Stimulated activated CD4-positive, alpha-beta T cell treated with anti-CD3 and anti-CD28 coated beads, Interleukin-4, amount 100 ng/mL, for 24 hours (primary cell): ENCODE data around the gene PAFAH1B1.
"Not testable (repeated sequence)": the region's sequence is repeated elsewhere in the genome, so short reads cannot be mapped to it uniquely, and the experiment has no call there.

Experiments used
- DNase-seq: peaks from one replicate; pipeline ENCODE4 v3.0.0-alpha.2; 2020

The PAFAH1B1 gene

GRCh38 chr17:2636169-2636930 is 42.9 kb downstream of the PAFAH1B1 start:
- no peak for DNase-seq

GRCh38 chr17:2637422-2637821 is 44.0 kb downstream of the PAFAH1B1 start:
- DNase-seq: no peak

DNA sequence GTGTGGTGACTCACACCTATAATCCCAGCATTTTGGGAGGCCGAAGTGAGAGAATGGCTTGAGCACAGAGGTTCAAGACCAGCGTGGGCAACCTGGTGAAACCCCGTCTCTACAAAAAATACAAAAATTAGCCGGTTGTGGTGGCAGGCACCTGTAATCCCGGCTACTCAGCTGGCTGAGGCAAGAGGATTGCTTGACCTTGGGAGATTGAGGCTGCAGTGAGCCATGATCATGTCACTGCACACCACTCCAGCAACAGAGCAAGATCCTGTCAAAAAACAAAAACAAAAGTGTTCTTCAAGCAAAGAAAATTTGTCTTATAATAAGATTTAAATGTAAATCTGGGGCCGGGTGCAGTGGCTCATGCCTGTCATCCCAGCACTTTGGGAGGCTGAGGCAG is 51.5 kb downstream of the PAFAH1B1 start:
- no peak for DNase-seq

DNA sequence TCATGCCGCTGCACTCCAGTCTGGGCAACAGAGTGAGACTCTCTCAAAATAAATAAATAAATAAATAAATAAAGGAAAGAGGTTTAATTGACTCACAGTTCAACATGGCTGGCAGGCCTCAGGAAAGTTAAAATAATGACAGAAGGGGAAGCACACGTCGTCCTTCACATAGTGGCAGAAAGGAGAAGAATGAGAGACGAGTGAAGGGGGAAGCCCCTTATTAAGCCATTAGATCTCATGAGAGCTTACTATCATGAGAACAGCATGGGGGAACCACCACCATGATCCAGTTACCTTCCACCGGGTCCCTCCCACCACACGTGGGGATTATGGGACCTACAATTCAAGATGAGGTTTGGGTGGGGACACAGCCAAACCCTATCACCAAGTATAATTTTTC is 54.5 kb downstream of the PAFAH1B1 start:
- no peak for DNase-seq

DNA sequence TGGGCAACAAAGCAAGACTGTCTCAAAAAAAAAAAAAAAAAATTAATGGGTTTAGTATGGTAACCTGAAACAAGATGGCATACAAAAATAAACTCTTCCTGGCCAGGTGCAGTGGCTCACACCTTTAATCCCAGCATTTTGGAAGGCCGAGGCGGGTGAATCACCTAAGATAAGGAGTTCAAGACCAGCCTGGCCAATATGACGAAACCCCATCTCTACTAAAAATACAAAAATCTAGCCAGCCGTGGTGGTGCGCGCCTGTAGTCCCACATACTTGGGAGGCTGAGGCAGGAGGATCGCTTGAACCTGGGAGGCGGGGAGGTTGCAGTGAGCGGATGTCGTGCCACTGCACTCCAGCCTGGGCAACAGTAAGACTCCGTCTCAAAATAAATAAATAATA is 55.7 kb downstream of the PAFAH1B1 start:
- no peak for DNase-seq

- not testable (repeated sequence) for DNase-seq
Measured at GRCh38 chr17:2652911-2653310, 59.5 kb downstream of the PAFAH1B1 start.

DNA sequence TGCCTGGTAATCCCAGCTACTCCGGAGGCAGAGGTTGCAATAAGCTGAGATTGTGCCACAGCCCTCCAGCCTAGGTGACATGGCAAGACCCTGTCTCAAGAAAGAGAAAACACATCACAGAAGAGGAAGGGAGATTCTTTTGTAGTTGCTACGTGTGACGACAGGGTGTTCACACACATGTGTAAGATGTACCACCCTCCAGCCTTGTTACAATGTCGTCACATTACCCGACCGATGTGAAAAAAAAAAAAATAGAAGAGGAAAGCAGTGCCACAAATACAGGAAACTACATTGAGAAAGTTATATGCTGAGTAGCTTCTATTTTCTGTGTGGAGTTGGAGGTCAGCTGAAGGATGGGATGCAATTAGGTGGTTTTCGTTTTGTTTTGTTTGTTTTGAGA is 62.1 kb downstream of the PAFAH1B1 start:
- no peak for DNase-seq

GRCh38 chr17:2656283-2656682 is 62.8 kb downstream of the PAFAH1B1 start:
- DNase-seq: no peak

GRCh38 chr17:2659337-2659736 is 65.9 kb downstream of the PAFAH1B1 start:
- not testable (repeated sequence) for DNase-seq

GRCh38 chr17:2660410-2660809 is 67.0 kb downstream of the PAFAH1B1 start:
- DNase-seq: not testable (repeated sequence)

- no peak for DNase-seq
Measured at GRCh38 chr17:2672026-2672425, 78.6 kb downstream of the PAFAH1B1 start.

- DNase-seq: not testable (repeated sequence)
Measured at GRCh38 chr17:2679247-2679646, 85.8 kb downstream of the PAFAH1B1 start.

DNA sequence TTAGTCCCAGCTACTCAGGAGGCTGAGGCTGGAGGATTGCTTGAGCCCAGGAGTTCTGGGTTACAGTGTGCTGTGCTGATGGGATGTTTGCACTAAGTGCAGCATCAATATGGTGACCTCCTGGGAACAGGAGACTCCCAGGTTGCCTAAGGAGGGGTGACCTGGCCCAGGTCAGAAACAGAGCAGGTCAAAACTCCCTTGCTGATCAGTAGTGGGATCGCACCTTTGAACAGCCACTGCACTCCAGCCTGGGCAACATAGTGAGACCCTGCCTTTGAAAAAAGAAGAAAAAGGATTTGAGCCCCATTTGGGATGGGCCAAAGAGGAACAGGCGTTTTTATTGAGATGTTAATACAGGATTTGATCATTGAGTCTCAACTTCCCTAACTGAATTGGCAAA is 87.5 kb downstream of the PAFAH1B1 start:
- no peak for DNase-seq

GRCh38 chr17:2681650-2682049 is 88.2 kb downstream of the PAFAH1B1 start:
- no peak for DNase-seq

DNA sequence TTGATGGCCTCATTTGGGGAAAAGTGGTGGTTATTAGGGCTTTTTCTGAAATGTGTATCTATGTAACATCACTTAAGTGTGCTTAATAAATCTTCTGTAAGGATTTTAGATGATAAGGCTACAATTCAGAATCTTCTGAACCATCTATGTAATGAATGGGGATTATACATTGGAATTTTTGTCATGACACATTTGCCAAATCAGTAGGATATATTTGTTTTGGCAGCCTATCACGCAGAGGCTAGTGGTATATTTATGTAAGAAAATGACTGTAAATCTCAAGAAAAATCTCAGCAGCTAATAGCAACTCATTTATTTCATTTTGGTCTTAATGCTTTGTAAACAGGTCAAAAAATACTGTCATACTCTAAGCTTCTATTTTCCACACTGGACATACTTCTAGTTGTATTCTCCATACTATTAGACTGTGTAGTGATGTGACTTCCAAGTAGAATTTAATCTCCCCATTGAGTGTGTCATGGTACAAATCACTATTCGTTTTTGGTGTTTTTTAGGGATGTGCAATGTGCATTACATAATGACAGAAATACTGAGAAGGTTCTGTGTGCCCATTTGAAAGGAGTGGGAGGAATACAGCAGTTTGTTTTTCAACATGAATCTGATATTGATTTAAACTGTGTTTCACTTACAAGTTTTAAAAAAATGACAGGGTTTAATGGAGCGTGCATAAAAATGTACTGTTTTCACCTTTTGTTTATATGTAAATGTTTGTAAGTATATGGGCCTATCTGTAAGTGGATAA is 88.9 kb downstream of the PAFAH1B1 start:
- DNase-seq: no peak

GRCh38 chr17:2683912-2684311 is 90.5 kb downstream of the PAFAH1B1 start:
- DNase-seq: no peak

DNA sequence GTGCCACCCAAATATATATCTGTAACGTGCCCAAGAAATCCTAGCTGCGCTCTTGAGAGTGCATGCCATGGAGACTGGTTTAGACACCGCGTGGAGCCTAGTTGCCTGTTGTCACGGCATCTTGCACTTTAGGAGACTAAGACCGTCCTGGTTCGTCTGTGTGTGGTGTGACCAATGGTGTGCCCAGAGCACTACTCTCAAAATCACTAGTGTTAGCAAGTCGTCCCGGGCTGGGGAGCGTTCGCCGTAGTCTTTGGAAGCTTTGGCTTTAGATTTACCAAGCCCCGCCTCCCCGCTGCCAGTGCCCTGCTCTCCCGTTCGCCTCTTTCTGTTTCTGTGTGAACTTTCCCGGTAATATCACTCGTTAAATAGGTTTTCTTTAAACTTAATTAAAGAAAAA is 91.1 kb downstream of the PAFAH1B1 start:
- DNase-seq: no peak

DNA sequence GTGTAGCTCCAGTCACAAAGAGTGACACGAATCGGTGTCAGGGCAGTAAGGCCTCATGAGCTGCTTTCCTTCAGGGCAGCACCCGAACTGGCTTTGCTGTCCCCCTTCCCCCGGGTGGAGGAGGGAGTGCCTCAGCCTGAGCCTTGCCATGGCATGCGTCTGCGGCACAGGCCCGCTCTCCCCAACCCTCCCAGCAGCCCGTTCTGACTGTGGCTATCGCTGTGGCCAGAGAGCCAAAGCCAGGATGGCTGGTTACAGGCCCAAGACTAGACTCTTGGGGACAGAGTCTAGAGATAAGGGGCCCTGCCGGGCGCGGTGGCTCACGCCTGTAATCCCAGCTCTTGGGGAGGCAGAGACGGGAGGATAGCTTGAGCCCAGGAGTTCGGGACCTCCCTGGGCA is 92.2 kb downstream of the PAFAH1B1 start:
- no peak for DNase-seq

DNA sequence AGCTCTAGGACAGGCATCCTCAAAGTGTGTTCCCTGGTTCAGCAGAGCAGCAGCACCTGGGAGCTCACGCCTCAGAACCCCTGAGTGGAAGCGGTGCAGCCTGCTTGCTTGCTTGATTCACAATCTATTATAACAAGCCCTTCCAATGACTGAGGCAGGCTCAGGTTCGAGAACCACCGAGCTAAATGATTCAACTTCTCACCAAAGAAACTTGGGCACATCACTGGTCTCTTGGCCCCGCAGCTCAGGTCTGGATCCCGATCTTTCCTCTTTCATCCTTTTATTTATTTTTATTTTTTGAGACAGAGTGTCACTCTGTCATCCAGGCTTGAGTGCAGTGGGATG is 93.6 kb downstream of the PAFAH1B1 start:
- no peak for DNase-seq

DNA sequence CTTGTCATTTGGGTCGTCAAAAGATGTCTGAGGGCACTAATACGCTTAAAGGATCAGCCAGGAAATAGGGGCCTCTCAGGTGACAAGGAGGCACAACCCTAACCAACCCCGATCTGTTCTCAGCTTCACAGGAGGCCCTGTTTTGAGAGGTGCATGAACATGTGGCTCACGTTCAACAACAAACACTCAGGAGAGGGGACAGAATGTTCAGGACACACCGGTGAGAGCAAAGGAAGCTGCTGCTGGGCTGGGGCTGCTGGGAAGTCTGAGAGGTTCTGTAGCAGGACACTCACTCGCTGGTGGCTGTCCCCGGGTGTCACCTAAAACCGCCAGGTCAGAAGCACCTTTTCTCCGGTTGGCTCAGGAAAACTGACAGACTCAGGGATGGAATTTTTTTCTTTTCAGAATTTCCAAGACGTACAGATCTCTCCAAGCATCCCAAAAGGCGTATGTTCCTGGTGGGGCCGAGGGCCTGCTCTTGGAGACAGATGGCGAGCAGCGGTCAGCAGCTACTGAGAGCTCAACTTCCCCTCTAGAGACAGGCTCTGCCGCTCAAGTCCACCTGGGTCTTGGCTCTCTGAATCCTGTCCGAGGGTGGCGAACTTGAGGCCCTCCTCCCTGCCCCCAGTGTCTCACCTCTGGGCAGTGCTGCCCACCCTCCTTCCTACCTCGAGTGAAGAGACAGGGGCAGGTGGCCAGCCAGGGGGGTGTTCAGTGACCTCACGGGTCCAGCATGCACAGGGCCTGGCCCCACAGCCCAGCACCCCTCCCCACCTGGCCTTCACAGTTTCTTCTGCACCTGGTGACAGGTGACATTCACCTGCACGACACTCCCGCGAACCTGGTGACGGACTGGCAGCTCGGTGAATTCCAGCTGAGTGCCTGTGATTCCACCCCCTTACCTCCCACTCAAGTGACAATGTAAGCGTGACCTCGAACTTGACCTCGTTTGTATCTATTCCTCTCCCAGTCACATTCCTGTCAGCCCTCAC is 95.2 kb downstream of the PAFAH1B1 start:
- DNase-seq: no peak

DNA sequence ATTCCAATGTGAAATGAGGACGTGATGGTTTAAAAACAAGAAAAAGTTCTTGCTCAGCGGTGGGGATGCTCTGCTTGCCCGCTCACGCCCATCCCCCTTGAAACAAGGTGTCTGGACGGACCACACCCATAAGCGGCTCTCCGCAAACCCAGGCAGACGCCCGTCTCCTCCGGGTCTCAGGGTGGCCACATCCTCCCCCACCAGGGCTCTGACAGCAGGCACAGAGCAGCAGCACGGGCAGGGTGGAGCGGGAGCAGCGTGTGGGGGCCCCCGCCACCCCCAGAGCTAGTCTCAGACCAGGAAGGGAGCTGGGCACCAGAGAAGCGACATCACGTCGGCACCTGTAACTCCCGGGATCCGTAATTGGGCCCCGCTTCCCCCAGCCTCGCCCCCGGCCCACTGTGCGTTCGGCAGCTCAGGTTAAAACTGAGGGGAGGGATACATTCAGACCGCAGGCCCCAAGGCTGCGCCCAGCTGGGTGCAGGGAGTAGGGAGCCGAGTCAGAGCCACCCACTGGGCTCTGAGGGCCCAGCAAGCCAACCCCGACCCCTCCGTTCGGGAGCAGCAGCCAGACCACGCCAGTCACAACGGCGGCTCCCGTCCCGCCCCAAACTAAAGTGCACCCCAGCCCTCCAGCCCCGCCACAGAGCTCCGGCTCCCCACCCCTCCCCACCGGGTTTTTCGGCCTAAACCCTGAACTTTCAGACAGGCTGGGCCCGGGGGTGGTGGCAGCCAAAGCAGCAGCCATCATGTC is 96.1 kb downstream of the PAFAH1B1 start:
- no peak for DNase-seq
